HEK293T (cell line): ENCODE data around the gene CLEC16A.

Source experiments
- ARNT ChIP-seq: fragments of 450-650 bp; IDR thresholded peaks from 2 replicates; pipeline ENCODE4 v1.6.1; 2017; ENCODE audit warnings: mild to moderate bottlenecking
- BHLHE40 ChIP-seq: fragments of 450-650 bp; IDR thresholded peaks from 2 replicates; pipeline ENCODE4 v1.6.1; 2016; ENCODE audit warnings: mild to moderate bottlenecking, moderate library complexity, borderline replicate concordance
- ELF4 ChIP-seq: fragments of 450-650 bp; IDR thresholded peaks from 2 replicates; pipeline ENCODE4 v1.6.1; 2017; ENCODE audit warnings: antibody characterized with exemption
- FOXA1 ChIP-seq: fragments of 450-650 bp; IDR thresholded peaks from 2 replicates; pipeline ENCODE4 v1.6.1; 2016; ENCODE audit warnings: mild to moderate bottlenecking
- FOXK2 ChIP-seq: fragments of 450-650 bp; IDR thresholded peaks from 2 replicates; pipeline ENCODE4 v1.6.1; 2016; ENCODE audit warnings: mild to moderate bottlenecking
- FOXM1 ChIP-seq: fragments of 450-650 bp; IDR thresholded peaks from 2 replicates; pipeline ENCODE4 v1.6.1; 2017; ENCODE audit warnings: mild to moderate bottlenecking, borderline replicate concordance
- HDGF ChIP-seq: fragments of 450-650 bp; IDR thresholded peaks from 2 replicates; pipeline ENCODE4 v1.6.1; 2017; ENCODE audit warnings: antibody characterized with exemption, borderline replicate concordance
- L3MBTL2 ChIP-seq: fragments of 450-650 bp; conservative IDR thresholded peaks from 2 replicates; pipeline ENCODE4 v1.6.1; 2016; ENCODE audit warnings: mild to moderate bottlenecking
- LEF1 ChIP-seq: fragments of 450-650 bp; IDR thresholded peaks from 2 replicates; pipeline ENCODE4 v1.6.1; 2017; ENCODE audit warnings: mild to moderate bottlenecking, borderline replicate concordance
- NFRKB ChIP-seq: fragments of 450-650 bp; IDR thresholded peaks from 2 replicates; pipeline ENCODE4 v1.6.1; 2016; ENCODE audit warnings: mild to moderate bottlenecking, moderate library complexity
- SP1 ChIP-seq: fragments of 450-650 bp; IDR thresholded peaks from 2 replicates; pipeline ENCODE4 v1.6.1; 2017
- SUZ12 ChIP-seq: fragments of 450-650 bp; IDR thresholded peaks from 2 replicates; pipeline ENCODE4 v1.6.1; 2016; ENCODE audit warnings: mild to moderate bottlenecking
- TARDBP ChIP-seq: fragments of 450-650 bp; IDR thresholded peaks from 2 replicates; pipeline ENCODE4 v1.6.1; 2016
- ZNF384 ChIP-seq: fragments of 450-650 bp; IDR thresholded peaks from 2 replicates; pipeline ENCODE4 v1.6.1; 2016

DNA sequence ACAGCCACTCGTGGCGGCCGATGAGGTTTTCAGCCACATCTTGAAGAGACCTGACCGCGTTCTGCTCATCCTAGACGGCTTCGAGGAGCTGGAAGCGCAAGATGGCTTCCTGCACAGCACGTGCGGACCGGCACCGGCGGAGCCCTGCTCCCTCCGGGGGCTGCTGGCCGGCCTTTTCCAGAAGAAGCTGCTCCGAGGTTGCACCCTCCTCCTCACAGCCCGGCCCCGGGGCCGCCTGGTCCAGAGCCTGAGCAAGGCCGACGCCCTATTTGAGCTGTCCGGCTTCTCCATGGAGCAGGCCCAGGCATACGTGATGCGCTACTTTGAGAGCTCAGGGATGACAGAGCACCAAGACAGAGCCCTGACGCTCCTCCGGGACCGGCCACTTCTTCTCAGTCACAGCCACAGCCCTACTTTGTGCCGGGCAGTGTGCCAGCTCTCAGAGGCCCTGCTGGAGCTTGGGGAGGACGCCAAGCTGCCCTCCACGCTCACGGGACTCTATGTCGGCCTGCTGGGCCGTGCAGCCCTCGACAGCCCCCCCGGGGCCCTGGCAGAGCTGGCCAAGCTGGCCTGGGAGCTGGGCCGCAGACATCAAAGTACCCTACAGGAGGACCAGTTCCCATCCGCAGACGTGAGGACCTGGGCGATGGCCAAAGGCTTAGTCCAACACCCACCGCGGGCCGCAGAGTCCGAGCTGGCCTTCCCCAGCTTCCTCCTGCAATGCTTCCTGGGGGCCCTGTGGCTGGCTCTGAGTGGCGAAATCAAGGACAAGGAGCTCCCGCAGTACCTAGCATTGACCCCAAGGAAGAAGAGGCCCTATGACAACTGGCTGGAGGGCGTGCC, 37.2 kb upstream of the CLEC16A start:
- TF ChIP-seq FOXK2 (no peak), TARDBP (no peak), SUZ12 (no peak), NFRKB (no peak), BHLHE40 (no peak), ELF4 (no peak), ARNT (no peak), ZNF384 (no peak), HDGF (no peak), SP1 (no peak), LEF1 (no peak), FOXA1 (no peak), L3MBTL2 (no peak), FOXM1 (no peak)
